Upper lobe of left lung (tissue), 4 donors: ENCODE data around the gene CRTAC1.

Experiments
- CTCF ChIP-seq, 6 experiments: fragments of 450-650 bp in 4 of 6; fragments of 200-600 bp in 2 of 6; sonication (generic) in 2 of 6; IDR thresholded peaks; one replicate each; pipeline ENCODE4 v1.5.1; 2016 to 2019; ENCODE audit warnings: antibody characterized with exemption in 6 of 6
- EP300 ChIP-seq, 4 donors: sonication (generic); formaldehyde crosslinking; IDR thresholded peaks; one replicate each; pipeline ENCODE4 v1.5.1; 2017; ENCODE audit warnings: antibody characterized with exemption in 4 of 4, control low read depth in 2 of 4
- POLR2A ChIP-seq, 4 donors: fragments of 450-650 bp; IDR thresholded peaks; one replicate each; pipeline ENCODE4 v1.5.1; 2016 to 2017; ENCODE audit warnings: antibody characterized with exemption in 4 of 4, mild to moderate bottlenecking in 2 of 4
- POLR2AphosphoS5 ChIP-seq, 2 donors: sonication (generic); formaldehyde crosslinking; IDR thresholded peaks; one replicate each; pipeline ENCODE4 v1.5.1; 2017; ENCODE audit warnings: antibody characterized with exemption in 2 of 2

- TF ChIP-seq EP300 (IDR thresholded peaks at IDR 0.05) (no peak), CTCF (IDR thresholded peaks at IDR 0.05) (no peak), POLR2AphosphoS5 (IDR thresholded peaks at IDR 0.05) (no peak), POLR2A (IDR thresholded peaks at IDR 0.05) (no peak)
Observed at GRCh38 chr10:97922022-97922758, 108.2 kb downstream of the CRTAC1 start.
